Body of pancreas (tissue), 4 donors: ENCODE measurements around the gene CCNL1. TPM values are rescaled to one million over a fixed set of nuclear protein-coding genes. Genes with fewer than 3 reads are reported as not detected.

ENCODE experiments used
- ATAC-seq: fragments of 150-250 bp; one replicate; pipeline ENCODE4 v1.9.1; 2016
- DNase-seq, 4 donors: peaks; one replicate each; pipeline ENCODE4 v3.0.0-alpha.2; 2019
- H3K27ac ChIP-seq, 4 donors: fragments of 200-600 bp; sonication (generic); 1 replicate in 3 of 4; 2 replicates in 1 of 4; pipeline versions ENCODE4 v1.5.1 to v1.6.1; 2016 to 2019; ENCODE audit warnings: mild to moderate bottlenecking in 1 of 4, mixed read lengths in 1 of 4, moderate library complexity in 1 of 4
- H3K27me3 ChIP-seq, 2 donors: fragments of 200-600 bp; sonication (generic); one replicate each; pipeline ENCODE4 v1.6.0; 2016; ENCODE audit warnings: mild to moderate bottlenecking in 1 of 2
- H3K36me3 ChIP-seq, 2 donors: fragments of 200-600 bp; sonication (generic); replicated peaks in 1 of 2; 2 replicates each; pipeline ENCODE4 v1.5.1; 2016; ENCODE audit warnings: low read depth in 2 of 2; ENCODE audit not compliant: insufficient read depth in 1 of 2
- H3K4me1 ChIP-seq: fragments of 200-600 bp; sonication (generic); one replicate; pipeline ENCODE4 v1.6.0; 2016
- H3K4me3 ChIP-seq, 2 donors: fragments of 200-600 bp; sonication (generic); 1 replicate in 1 of 2; 2 replicates in 1 of 2; pipeline ENCODE4 v1.5.1; 2016 to 2019
- H3K9me3 ChIP-seq, 3 donors: fragments of 200-600 bp; sonication (generic); 1 replicate in 2 of 3; 2 replicates in 1 of 3; pipeline ENCODE4 v1.5.1; 2016
- POLR2A ChIP-seq, 3 donors: fragments of 450-650 bp; IDR thresholded peaks; one replicate each; pipeline ENCODE4 v1.6.1; 2016; ENCODE audit warnings: antibody characterized with exemption in 3 of 3, mild to moderate bottlenecking in 2 of 3
- WGBS, 2 donors: methylation state at CpG; one replicate each; pipeline ENCODE4 v1.1.5; 2017; 5-methylcytosine and 5-hydroxymethylcytosine counted together
- intact Hi-C: fragments of 100-400 bp; cut with DNase I; formaldehyde crosslinking; loops from one replicate; pipeline ENCODE4 v1.15.1; 2023
- total RNA-seq, 2 donors: library from RNA; depleted of rRNA; stranded (reverse); fragments of >200 nt; gene quantifications; one replicate each; pipeline ENCODE4 v1.1.0, GENCODE V29; 2016
- TF ChIP-seq, protein P1 (sequence below), 7 experiments: fragments of 450-650 bp in 4 of 7; fragments of 200-600 bp in 3 of 7; sonication (generic) in 3 of 7; IDR thresholded peaks; one replicate each; pipeline ENCODE4 v1.5.1; 2016 to 2019; ENCODE audit warnings: antibody characterized with exemption in 7 of 7

CCNL1 gene
- total RNA-seq, 2 donors from 2014 or later: 194 to 196 TPM

DNA sequence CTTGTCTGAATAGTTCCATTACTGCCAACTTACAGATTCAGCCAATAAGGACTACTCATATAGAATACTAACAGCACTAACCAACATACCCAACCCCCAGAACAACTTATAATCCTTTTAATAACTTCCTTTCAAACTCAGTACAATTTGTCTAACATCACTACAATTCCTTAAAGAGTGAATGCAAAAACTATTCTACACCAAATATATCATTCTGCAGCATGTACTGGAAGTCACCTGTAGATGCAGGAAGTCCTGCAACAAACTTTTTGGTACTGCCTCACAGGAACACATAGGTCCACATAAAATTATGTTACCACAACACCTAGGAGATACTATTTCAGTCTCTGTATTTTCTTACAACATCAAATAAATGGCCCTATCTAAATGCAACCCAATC lies 2.1 kb downstream of the CCNL1 start:
- intact Hi-C loops: no loop called here
- DNase-seq (no peak), ATAC-seq (no peak)
- Histone ChIP-seq H3K9me3 (no peaks in the 10 kb centered on the region), H3K27ac (peak overlapping the region in 1 of 4 donors; percentile 96), H3K4me3 (no peak overlapping the region), H3K4me1 (peaks cover 74% of the 10 kb centered on the region), H3K27me3 (no peaks in the 10 kb centered on the region), H3K36me3 (peaks cover 0 to 8% of the 10 kb centered on the region in 2 donors)
- TF ChIP-seq, protein P1, sequence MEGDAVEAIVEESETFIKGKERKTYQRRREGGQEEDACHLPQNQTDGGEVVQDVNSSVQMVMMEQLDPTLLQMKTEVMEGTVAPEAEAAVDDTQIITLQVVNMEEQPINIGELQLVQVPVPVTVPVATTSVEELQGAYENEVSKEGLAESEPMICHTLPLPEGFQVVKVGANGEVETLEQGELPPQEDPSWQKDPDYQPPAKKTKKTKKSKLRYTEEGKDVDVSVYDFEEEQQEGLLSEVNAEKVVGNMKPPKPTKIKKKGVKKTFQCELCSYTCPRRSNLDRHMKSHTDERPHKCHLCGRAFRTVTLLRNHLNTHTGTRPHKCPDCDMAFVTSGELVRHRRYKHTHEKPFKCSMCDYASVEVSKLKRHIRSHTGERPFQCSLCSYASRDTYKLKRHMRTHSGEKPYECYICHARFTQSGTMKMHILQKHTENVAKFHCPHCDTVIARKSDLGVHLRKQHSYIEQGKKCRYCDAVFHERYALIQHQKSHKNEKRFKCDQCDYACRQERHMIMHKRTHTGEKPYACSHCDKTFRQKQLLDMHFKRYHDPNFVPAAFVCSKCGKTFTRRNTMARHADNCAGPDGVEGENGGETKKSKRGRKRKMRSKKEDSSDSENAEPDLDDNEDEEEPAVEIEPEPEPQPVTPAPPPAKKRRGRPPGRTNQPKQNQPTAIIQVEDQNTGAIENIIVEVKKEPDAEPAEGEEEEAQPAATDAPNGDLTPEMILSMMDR (IDR thresholded peaks at IDR 0.05): no peak
- TF ChIP-seq POLR2A (IDR thresholded peaks at IDR 0.05): no peak

DNA sequence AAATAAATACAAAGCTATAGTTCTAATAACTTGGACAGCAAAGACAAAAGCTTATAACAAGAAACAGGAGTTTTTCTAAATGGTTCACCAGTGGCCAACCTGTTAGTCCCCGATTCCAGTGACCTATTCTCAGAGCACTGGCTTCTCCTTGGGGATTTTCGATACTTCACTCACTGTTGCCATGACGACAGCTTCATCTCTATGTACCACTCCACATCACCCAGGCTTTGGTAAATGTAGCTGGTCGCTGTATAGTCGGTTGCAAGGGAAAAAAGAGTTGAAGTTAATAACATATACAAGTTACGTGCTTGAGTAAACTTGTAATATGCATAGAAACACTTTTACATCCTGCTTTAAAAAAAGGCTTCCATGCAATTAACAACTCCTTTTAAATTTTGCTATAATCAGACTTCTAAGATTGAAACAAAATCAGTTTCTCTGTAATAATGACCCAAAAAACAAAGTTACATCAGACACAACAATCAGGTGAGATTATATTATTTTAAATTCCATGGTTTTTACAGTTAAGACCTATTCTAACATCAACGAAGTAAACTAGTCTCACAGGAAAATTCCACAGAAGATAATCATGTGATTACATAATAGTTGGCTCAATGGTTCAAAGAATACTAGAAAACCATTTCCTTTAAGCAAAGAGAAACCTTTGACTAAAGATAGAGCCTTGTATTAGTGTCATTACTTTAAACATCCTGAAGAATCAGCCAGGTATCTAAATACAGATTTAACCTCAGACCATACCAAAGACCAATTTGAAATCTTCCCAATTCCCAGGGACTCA lies 2.9 kb downstream of the CCNL1 start:
- H3K4me1 ChIP-seq: peaks cover 66% of the 10 kb centered on the region
- H3K9me3 ChIP-seq: no peaks in the 10 kb centered on the region
- H3K27ac ChIP-seq: peak overlapping the region in 1 of 4 donors; percentile 96
- no peaks in the 10 kb centered on the region for H3K27me3 ChIP-seq
- peaks cover 0 to 12% of the 10 kb centered on the region in 2 donors for H3K36me3 ChIP-seq
- TF ChIP-seq POLR2A (IDR thresholded peaks at IDR 0.05): no peak
- TF ChIP-seq, protein P1 (IDR thresholded peaks at IDR 0.05): no peak
- DNase-seq (no peak), ATAC-seq (no peak)
- 33 to 36% methylated on average over 7 of the region's 7 CpGs for WGBS, 2 donors
- peak overlapping the region in 1 of 2 donors; percentile 1 for H3K4me3 ChIP-seq
- intact Hi-C loops: no loop called here

DNA sequence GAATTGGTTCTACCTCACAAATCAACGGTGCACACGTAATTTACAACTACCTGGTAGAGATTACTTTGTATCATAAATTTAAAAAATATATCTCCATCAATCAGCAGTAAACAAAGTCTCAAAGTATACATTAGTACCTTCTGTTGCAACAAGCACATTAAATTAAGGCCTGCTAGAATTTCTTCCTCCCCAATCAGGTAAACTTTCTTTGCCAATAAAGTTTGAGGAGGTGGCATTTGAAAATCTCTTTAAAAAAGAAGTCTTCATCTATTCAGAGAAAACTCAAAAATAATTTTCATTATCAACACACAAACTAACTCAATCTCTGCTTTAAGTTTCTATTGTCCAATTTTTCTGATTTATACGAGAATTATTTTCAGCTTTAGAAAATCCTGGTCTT lies 4.4 kb downstream of the CCNL1 start:
- Histone ChIP-seq H3K9me3 (no peaks in the 10 kb centered on the region), H3K4me1 (peaks cover 56% of the 10 kb centered on the region), H3K27ac (no peak overlapping the region), H3K27me3 (no peaks in the 10 kb centered on the region), H3K36me3 (peaks cover 4 to 22% of the 10 kb centered on the region in 2 donors), H3K4me3 (no peak overlapping the region)
- WGBS, 2 donors: 34 to 36% methylated on average over 3 of the region's 3 CpGs
- DNase-seq (no peak), ATAC-seq (no peak)
- intact Hi-C loops: no loop called here
- TF ChIP-seq POLR2A (IDR thresholded peaks at IDR 0.05): no peak
- TF ChIP-seq, protein P1 (IDR thresholded peaks at IDR 0.05): no peak

DNA sequence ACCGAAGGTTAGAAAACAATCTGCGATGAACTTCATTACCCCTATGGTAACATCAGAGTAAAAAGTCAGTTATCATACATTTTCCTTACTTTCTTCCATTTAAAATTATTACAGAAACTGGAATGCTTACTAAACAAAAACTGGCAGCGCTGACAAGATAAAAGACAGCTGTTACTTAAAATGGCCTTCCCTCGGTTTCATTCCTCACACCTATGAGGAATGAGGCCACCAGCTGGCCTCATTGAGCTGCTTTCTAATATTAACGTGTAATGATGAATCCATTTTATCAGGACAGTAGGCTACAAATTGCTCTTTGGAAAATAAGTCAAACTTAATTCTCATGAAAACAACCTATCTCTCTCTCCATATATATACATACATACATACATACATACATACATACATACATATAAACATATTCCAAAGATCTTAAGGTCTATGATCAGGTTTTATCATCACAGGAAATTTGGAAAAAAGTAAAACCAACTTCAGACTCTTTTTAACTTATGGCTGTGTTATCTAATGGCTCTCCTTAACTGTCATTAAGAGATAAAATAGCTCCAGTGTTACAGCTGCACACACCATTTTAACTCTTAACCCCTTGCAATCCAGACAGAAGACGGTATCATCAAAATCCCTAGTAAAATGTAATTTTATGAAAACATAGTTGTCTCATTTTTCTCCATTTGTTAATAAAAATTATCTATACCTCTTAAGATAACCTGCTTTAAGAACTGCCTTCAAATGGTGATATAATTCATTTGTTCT lies 5.2 kb downstream of the CCNL1 start:
- Histone ChIP-seq H3K9me3 (no peaks in the 10 kb centered on the region), H3K36me3 (peaks cover 10 to 29% of the 10 kb centered on the region in 2 donors), H3K4me1 (peaks cover 56% of the 10 kb centered on the region), H3K27me3 (no peaks in the 10 kb centered on the region), H3K4me3 (no peak overlapping the region), H3K27ac (peak overlapping the region in 1 of 4 donors; percentile 23)
- intact Hi-C loops: no loop called here
- ATAC-seq: no peak
- WGBS, 2 donors: 24 to 29% methylated on average over 6 of the region's 6 CpGs
- TF ChIP-seq POLR2A (IDR thresholded peaks at IDR 0.05): no peak
- TF ChIP-seq, protein P1 (IDR thresholded peaks at IDR 0.05): no peak
- DNase-seq: no peak
